CD4-positive, alpha-beta T cell treated with Interleukin-4 for 1 hour (primary cell): ENCODE results near the gene TTPAL.

Source experiments
- DNase-seq, 2 donors: peaks; one replicate each; pipeline ENCODE4 v3.0.0-alpha.2; 2020 to 2022

The TTPAL gene

DNA sequence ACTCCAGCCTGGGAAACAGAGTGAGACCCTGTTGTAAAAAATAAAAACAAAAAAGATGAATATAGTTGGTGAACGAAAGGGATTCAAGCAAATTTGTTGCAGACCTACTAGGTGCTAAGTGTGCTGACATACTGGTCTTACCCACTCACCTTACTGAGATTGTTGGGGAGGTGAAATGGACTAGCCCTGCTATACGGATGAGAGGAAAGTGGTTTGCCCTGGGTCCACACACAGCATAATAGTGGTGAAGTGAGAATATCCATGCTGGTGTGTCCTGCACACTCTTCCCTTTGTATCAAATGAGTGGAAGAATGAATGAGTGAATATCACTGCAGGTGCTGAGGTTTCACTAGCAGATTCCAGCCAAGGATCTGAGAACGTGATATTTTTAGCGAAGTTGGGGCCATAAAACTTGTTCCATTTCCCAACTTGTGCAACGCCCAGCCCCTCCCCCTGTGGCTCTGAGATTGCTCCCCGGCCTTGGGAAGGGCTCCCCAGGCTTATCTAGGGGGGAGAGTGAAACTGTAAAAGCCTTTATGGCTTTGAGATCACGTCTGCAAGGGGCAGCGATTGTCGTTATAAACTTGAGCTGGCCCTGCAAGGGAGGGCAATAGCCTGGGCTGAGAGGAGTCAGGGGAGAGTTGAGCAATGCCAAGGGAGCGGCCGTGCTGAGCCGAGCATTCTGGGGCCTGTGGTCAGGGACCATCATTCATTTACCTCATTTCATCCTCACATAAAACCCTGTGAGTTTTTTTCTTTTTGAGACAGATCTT lies 33.2 kb upstream of the TTPAL start:
- no peak for DNase-seq

DNA sequence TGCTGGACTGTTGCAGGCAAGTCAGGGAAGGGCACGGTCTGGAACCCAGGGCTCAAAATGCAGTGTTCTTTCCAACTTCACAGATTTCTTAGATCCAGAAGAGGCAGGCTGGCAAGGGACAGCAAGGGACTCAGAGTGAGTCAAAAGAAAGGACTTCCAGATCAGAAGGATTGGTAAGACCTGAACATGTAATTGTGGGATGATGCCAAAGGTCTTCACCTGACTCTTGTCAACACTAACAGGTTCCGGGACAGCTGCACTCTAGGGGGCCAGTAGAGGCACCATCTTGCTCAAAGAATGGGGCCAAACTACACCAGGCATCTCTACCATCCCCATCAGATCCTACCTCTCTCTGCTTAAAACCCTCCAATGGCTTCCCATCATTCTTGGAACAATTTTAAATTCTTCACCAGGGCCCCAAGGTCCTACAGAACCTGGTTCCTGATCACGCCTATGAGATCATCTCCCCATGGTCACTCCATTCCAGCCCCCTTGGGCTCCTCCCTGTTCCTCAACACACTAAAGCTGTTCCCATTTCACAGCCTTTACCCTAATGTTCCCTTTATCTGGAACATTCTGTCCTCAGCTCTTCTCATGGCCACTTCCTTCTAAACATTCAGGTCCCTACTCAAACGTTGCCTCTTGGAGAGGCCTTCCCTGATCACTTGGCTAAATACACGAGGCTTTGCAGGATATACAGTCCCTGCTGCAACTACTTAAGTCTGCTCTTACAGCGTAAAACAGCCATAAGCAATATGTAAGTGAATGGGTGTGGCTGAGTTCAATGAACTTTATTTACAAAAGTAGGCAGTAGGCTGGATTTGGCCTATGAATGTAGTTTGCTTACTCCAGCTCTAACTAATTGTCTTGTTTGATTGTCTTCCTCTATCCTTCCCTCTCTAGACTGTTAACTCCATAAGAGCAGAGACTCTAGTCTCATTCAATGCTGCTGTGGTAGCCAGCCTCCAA lies 29.6 kb upstream of the TTPAL start:
- DNase-seq: no peak

DNA sequence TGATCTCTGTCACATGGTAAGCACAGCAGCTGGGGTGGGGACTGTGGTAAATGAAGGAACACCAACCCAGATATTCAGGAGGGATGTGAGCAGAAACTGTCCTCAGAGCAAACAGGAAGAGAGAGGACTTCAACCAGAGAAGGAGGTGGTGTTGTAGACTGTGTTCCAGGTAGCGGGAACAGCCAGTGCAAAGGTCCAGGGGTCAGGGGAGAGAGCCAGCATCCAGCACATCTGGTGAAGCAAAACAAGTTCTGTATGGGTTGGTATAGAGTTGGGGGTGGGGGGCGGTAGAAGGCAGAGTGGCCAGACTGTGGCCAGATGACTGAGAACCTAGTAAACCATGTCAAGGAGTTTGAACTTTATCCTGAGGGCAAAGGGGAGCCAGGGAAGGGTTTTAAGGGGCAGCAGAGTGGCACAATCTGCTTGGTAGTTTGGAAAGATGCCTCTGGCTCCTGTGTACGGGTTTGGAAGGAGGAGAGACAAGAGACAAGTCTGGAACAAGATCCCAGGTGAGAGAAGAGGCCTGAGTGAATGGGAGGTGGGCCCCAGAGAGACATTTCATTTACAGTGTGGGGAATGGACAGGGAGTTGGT lies 27.8 kb upstream of the TTPAL start:
- DNase-seq: no peak

DNA sequence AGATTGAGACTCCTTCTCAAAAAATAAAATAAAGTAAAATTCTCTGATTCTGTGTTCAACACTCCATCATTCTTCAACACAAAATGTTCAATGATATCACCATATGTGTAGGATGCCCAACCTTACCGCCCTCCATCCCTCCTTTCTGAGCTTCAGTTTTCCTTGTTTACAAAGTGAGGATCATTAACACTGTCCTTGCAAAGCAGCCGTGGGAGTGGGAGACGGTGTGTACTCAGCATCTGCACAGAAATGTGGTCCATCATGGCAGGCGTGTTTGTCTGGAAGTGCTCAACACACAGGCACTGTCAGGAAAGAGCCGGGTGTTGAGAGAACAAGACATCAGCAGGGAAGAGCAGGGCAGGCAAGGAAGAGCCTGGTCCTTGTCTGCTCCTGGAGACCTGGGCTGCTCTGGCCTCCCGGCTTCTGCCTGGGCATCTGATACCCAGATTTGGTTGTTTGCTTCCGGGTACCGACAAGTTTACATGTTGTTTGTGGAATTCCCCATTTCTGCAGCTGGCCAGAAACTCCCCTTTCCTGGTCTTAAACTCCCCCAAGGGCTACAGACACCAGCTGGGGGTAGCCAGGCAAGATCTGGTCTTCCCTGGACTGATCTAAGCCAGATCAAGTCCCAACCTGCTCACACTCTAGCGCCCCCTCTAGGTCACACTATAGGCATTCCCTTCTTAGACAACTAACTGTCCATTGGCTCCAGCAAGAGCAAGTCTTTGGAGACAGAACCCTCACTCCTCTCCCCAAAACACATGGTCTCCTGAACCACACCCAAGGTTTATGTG lies 26.7 kb upstream of the TTPAL start:
- no peak for DNase-seq

DNA sequence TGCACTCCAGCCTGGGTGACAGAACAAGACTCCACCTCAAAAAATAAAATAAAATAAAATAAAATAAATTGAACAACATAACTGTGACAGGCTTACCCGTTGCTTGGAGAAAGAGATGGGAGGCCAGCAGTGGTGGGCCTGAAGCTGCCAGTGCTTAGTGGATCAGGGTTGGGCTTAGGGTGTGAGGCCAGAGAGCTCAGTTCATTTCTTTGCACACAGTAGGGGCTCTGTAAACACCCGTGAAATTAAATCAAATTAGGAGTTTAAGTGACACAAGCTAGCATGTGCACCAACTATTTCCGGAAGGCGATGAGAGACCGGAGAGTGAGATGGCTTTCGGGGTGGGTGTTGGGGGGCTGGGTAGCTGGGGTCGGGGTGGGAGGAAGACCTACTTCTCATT lies 25.8 kb upstream of the TTPAL start:
- no peak for DNase-seq

DNA sequence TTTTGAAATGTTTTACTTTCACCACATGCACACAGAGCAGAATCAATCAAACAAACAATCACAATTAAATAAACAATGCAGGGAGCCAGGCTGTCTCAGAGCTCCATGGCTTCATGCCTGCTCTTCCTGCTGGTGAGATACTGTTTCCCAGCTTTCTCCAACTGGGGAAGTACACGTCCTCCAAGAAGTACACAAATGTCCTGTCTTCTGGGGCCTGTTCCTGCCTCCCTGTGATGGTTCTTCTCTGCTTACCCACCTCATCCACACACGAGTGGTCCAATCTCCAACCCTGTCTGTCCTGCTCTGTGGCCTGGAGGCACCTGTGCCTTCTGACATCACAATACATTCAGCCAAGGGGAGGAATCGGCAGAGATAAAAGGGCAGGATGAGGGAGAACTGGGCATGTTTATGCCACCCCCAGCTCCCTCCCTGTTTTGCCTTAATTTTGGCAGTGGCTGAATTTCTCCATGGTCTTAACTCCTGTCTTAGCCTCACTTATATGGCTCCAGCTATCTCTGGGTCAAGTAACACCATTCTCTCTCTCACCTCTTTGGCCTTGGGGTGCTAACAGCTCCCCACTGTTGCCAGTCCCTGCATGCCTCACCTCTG lies 25.3 kb upstream of the TTPAL start:
- DNase-seq: no peak

DNA sequence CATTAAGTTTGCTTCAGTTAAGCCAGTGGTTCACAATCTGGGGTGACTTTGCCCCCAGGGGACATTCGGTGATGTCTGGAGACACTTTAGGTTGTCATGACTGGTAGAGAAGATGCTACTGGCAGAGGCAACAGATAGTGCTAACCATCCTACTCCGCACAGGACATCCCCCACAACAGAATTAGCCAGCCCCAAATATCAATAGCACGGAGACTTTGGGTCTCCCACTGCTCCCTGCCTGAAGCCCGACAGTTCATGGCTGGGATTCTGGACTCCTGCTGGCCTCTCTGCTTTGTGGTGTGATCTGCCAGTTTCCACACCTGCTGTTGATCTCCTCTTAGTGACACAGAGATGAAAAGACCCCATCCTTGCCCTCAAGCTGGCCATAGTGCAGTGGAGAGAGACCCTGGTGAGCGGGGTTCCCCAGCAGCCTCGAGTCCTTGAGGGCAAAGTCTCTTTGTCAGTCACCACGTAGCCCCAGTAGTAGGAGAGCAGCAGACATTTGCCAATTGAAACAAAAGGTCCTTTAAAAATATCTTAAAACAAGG lies 24.7 kb upstream of the TTPAL start:
- no peak for DNase-seq

DNA sequence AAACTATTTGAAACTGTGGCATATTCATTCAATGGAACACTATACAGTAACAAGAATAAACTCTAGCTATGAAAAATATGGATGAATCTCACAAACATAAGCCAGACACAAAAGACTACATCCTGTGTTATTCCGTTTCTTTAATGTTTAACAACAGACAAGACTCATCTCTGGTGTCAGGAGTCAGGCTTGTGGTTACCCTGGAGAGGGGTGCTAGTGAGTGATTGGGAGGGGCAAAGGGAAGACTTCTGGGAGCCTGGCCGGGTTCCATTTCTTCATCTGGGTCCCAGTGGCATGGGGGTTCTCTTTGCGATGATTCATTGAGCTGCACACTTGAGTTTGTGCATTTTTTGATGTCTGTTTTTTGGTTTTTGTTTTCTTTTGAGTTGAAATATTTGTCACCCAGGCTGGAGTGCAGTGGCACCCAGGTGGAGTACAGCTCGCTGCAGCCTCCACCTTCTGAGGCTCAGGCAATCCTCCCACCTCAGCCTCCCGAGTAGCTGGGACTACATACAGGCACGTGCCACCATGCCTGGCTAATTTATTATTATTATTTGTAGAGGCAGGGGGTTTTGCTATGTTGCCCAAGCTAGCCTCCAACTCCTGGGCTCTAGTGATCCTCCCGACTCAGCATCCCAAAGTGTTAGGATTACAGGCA lies 21.2 kb upstream of the TTPAL start:
- DNase-seq: no peak

DNA sequence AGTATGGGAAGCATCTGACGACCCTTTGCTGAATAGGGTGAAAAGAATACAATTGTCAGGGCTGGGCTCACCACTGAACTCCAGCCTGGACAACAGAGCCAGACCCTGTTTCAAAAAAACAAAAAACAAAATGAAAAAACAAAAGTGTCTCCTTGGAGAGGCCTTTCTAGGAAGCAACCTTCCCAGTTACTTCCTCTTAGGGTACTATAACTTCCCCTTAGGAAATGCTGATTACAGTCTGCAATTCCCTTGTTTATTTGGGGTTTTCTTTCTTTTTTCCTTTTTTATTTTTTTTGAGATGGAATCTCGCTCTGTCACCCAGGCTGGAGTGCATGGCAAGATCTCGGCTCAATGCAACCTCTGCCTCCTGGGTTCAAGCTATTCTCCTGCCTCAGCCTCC lies 20.5 kb upstream of the TTPAL start:
- DNase-seq: no peak

DNA sequence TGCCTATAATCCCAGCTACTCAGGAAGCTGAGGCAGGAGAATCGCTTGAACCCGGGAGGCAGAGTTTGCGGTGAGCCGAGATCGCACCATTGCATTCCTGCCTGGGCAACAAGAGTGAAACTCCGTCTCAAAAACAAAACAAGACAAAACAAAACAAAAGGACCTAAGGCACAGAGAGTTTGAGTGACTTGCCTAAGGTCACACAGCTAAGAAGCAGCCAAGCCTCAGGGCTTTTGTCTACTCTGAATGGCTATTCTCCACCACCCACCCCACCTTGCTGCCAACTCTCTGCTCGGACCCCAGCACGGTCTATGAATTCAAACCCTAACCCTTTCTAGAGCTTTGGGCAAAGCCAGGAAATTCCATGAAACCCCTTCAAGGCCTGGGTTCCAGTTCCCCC lies 19.1 kb upstream of the TTPAL start:
- DNase-seq: no peak

DNA sequence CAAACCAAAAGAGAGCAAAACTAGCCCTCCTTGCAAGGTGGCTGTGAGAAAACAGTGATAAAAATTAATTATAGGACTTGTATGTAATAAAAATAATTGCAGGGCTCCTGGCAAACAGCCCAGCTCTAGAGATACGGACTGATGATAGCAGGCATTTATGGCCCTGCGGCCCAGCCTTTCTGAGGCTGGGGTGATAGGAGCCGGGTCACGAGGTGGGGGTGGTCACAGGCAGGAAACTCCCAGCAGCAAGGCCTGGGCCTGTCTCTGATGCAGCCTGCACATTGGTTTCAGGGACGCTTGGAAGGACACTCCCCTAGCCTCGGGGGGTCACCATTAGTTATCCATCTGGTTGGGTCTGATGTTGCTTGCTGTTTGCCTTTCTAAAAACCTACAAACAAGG lies 18.7 kb upstream of the TTPAL start:
- DNase-seq: no peak

DNA sequence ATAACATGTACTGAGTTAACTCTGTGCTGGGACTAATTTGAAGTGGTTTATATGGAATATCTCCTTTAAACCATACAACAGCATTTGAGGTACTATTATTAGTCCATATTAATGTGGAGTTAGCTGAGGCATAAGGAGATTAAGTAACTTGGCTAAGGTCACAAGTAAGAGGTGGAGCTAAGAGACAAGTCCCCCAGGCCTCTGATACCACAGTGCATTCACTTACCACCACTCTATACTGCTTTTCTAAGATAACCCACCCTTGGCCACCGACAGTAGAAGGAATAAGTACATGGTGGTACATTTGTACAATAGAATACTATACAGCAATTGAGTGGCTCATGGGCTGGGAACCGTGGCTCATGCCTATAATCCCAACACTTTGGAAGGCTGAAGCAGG lies 16.4 kb upstream of the TTPAL start:
- DNase-seq: no peak

DNA sequence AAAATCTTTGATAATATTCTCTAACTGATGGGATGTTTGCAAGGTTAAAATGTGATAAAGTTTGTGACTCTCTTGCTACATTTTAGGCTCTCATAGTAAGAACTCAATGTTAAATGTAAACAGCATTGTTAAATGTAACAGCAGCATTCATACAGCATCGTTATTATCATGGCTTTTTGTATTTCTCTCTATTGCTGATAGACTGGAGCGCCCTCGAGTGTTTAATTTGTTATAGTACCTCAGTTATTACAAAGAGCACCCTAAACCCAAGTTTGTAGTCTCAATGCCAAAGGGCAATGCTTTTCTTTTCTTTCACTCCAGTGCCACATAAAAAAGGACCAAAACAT lies 14.9 kb upstream of the TTPAL start:
- peak in 1 of 2 donors; percentile 33 for DNase-seq

DNA sequence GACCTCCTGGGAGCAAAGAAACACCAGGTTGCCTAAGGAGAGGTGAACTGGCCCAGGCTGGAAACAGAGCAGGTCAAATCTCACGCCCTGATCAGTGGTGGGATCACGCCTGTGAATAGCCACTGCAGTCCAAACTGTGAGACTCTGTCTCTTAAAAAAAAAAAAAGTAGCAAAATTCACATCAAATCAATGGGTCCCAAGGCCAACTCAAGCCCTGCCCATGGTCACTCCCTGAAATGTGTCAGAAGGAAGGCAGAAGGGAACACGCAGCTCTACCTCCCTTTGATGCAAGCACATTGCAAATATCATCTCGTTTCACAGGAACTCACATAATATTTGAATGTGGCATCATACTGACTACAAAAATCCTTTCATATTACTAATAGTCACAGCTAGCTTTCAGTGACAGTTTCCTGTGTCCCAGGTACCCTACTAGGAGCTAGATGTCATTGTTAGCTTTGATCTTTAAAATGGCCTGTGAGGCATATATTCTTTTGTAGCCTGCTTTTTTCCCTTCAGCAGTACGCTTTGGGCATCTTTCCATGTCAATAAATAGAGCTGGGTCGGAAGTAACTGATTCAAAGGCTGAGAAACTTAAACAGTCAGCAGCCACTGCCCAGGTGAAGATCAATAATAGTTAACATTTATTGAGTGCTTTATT lies 14.4 kb upstream of the TTPAL start:
- no peak for DNase-seq

DNA sequence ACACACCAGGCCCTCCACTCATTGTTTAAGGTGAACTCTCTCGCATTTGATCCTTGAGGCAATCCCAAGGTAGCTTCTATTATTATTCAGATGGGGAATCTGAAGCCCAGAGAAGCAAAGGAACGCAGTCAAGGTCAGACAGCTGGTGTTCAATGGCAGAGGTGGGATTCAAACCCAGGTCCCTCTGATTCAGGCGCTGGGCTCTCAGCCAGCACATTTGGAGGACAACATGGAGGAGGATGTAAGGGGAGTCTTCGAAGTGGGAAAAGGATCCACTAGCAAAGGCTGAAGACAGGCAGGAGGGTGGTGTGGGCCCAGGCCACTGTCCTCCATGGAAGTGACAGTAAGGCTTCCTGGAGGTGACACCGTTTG lies 13.9 kb upstream of the TTPAL start:
- no peak for DNase-seq

DNA sequence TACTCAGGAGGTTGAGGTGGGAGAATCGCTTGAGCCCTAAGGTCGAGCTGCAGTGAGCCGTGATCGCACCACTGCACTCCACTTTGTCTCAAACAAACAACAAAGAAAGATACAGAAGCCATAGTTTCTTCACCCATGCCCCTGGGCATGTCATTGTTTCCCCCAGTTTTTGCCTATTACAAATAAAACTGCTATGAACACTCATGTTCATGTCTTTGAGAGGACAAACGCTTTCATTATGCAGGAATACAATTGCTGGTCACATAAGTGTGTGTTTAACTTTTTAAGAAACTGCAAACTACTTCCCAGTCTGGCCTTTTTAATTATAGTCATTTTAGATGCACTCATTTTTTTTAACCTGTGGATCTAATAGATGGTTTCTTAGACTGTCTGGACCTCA lies 12.2 kb upstream of the TTPAL start:
- no peak for DNase-seq

DNA sequence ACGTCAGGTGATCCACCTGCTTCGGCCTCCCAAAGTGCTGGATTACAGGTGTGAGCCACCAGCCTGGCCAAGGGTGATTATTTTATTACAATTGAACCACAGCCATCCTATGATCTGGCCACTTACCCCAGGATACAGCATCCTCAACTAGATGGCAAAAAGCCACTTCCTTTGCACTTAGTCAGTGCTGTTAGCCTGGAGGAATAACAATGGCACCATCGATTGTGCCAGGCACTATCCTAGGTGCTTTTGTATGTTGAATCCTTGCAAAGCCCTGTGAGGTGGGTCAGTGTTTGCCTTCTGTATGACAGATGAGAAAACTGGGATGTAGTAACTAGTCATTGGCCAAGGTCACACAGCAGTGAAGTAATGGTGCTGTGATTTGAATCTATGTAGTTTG lies 11.2 kb upstream of the TTPAL start:
- DNase-seq: no peak

DNA sequence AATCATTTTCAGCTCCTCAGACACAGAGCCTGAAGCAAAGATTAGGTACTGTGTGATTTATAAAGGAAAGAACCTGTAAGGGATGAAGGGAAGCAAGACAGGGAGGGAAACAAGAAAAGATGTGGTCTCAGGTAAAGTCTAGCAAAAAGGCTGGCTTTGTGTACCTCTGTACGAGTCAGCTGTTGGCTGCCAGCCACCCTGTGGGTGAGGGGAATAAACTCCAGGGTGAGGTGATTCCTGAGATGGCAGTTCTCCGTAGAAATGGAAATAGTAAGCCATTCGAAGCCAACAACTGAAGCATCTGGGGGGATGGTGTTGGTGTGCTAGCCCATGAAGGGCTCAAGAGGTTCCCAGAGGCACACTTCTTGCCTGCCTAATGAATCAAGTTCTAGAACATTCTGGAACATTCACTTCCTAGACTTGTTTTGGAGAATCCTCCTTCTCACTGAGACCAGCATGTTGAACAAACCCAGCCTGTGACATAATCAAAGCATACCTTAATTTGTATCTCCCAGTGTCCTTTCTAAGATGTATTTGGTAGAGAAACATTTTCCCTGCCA lies 10.6 kb upstream of the TTPAL start:
- DNase-seq: no peak

DNA sequence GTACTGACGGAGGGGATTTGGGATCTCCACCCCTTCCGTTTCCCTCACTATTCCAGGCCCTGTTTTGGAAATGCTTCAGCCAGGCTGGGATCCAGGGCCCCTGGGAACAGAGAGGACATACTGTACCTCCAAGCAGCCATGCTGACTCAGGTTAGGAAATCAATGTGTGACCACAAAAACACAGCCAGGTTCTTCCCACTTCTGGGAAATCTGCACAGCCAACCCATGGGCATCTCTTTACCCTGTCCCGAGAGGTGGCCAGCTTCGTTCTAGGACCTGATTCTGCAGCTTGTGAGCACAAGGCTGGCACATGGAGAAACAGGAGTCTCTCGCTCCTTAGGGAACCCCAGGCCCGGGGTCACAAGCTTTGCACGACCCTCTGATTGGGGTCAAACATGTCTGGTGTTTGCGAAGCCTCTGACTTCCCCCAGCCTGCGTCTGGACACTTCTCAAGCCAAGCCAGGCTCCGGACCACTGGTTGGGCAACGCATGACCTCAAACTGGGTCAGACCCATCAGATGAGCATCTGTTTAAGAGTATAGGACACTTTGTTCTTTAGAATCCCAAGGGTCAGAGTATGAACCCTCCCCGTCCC lies 8.3 kb upstream of the TTPAL start:
- no peak for DNase-seq

DNA sequence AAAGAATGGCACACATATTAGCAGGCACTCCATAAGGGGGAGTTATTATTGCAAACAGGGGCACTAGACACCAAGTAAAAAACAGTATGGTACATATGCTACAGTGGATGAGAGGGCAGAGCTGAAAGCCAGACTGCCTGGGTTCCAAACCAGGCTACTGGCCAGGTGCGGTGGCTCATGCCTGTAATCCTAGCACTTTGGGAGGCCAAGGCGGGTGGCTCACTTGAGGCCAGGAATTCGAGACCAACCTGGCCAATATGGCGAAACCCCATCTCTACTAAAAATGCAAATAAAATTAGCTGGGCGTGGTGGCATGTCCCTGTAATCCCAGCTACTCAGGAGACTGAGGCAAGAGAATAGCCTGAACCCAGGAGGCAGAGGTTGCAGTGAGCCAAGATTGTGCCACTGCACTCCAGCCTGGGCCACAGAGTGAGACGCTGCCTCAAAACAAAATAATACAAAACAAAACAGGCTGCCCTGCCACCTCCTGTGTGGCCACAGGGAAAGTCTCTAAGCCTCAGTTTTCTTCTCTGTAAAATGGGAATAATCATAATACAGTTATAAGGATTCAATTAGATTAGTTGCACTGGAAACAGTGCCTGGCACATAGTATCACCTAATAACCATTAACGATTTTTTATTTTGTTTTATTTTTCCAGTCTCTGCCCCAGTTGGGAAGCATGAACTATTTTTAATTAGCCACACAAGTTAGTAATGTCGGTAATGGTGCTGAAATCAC lies 7.5 kb upstream of the TTPAL start:
- no peak for DNase-seq
